HG02571 (cell line): ENCODE results near the gene PCDHGA9.
A peak's percentile ranks its signal among the peaks of the same experiment; 100 is the strongest.
"Not testable (repeated sequence)": the region's sequence is repeated elsewhere in the genome, so short reads cannot be mapped to it uniquely, and the experiment has no call there.

Experiments
- ATAC-seq: cut with Tn5 transposase; IDR thresholded peaks from one replicate; pipeline ENCODE4 v1.9.1; 2021; ENCODE audit warnings: mild to moderate bottlenecking, moderate library complexity; ENCODE audit not compliant: unreplicated experiment

The PCDHGA9 gene

GRCh38 chr5:141383345-141383744, 19.2 kb upstream of the PCDHGA9 start:
- no peak for ATAC-seq

- ATAC-seq: no peak
These were observed 17.9 kb upstream of the PCDHGA9 start for GRCh38 chr5:141384471-141385267.

GRCh38 chr5:141387557-141388311, 14.8 kb upstream of the PCDHGA9 start, which contains the start of gene PCDHGB4:
Gene PCDHGB4, plus strand, starts transcription at chr5:141387698. Its CDS starts 187 bp downstream, at chr5:141387885.
- peak; percentile 88 for ATAC-seq

GRCh38 chr5:141388661-141389060, 13.9 kb upstream of the PCDHGA9 start:
- ATAC-seq: no peak

GRCh38 chr5:141389153-141390042, 13.2 kb upstream of the PCDHGA9 start:
- no peak for ATAC-seq

- no peak for ATAC-seq
These were observed 10.0 kb upstream of the PCDHGA9 start, which contains the start of gene PCDHGA8 for GRCh38 chr5:141392429-141393198. Gene PCDHGA8, plus strand, starts transcription at chr5:141392633. Its CDS starts 181 bp downstream, at chr5:141392814.

GRCh38 chr5:141393267-141393666, 9.3 kb upstream of the PCDHGA9 start:
- no peak for ATAC-seq

- ATAC-seq: not testable (repeated sequence)
These were observed 8.0 kb upstream of the PCDHGA9 start for GRCh38 chr5:141394401-141395187.

- not testable (repeated sequence) for ATAC-seq
These were observed 4.6 kb upstream of the PCDHGA9 start, which contains the start of gene PCDHGB5 for GRCh38 chr5:141397756-141398551. Gene PCDHGB5, plus strand, starts transcription at chr5:141397947. Its CDS starts 181 bp downstream, at chr5:141398128.

- ATAC-seq: no peak
These were observed 4.0 kb upstream of the PCDHGA9 start for GRCh38 chr5:141398608-141399007.

- no peak for ATAC-seq
These were observed 2.9 kb upstream of the PCDHGA9 start for GRCh38 chr5:141399555-141400258.

GRCh38 chr5:141403387-141403786, 809 bp downstream of the PCDHGA9 start:
- ATAC-seq: no peak

GRCh38 chr5:141407790-141408505, 5.4 kb downstream of the PCDHGA9 start, which contains the start of gene PCDHGB6:
Gene PCDHGB6, plus strand, starts transcription at chr5:141408021. Its CDS starts 182 bp downstream, at chr5:141408203.
- not testable (repeated sequence) for ATAC-seq

GRCh38 chr5:141409598-141410306, 7.2 kb downstream of the PCDHGA9 start:
- no peak for ATAC-seq

GRCh38 chr5:141411575-141411974, 9.0 kb downstream of the PCDHGA9 start:
- no peak for ATAC-seq

- ATAC-seq: peak; percentile 78
These were observed 10.4 kb downstream of the PCDHGA9 start, which contains the start of gene PCDHGA10 for GRCh38 chr5:141412854-141413539. Gene PCDHGA10, plus strand, starts transcription at chr5:141412987. Its CDS starts 189 bp downstream, at chr5:141413176.
